Mesothelial cell of epicardium (in vitro differentiated cells): Measurements from ENCODE around the gene ULK4. TPM values are rescaled to one million over a fixed set of nuclear protein-coding genes. Genes with fewer than 3 reads are reported as not detected.
"Not testable (repeated sequence)": the region's sequence is repeated elsewhere in the genome, so short reads cannot be mapped to it uniquely, and the experiment has no call there.

Experiments used
- DNase-seq, 2 experiments: peaks; one replicate each; pipeline ENCODE4 v3.0.0; 2021; ENCODE audit warnings: low spot score in 2 of 2; ENCODE audit not compliant: unreplicated experiment in 2 of 2
- H3K27ac Mint-ChIP-seq: 2 replicates; pipeline ENCODE4 v1.8.0; 2021; ENCODE audit warnings: mixed read lengths
- H3K27me3 Mint-ChIP-seq: 2 replicates; pipeline ENCODE4 v1.8.0; 2021; ENCODE audit warnings: low read depth, mixed read lengths
- H3K36me3 Mint-ChIP-seq: 2 replicates; pipeline ENCODE4 v1.8.0; 2021; ENCODE audit warnings: mixed read lengths
- H3K4me1 Mint-ChIP-seq: 2 replicates; pipeline ENCODE4 v1.8.0; 2021; ENCODE audit warnings: mixed read lengths
- H3K4me3 Mint-ChIP-seq: 2 replicates; pipeline ENCODE4 v1.8.0; 2021; ENCODE audit warnings: mild to moderate bottlenecking, moderate library complexity, mixed read lengths
- H3K9me3 Mint-ChIP-seq: 2 replicates; pipeline ENCODE4 v1.8.0; 2021; ENCODE audit warnings: mixed read lengths
- CTCF ChIP-seq: fragments of 200-600 bp; sonication (generic); IDR thresholded peaks from one replicate; pipeline ENCODE4 v1.5.0; 2021; ENCODE audit warnings: antibody characterized with exemption; ENCODE audit not compliant: unreplicated experiment
- total RNA-seq: library from RNA; stranded (reverse); gene quantifications from 3 replicates; pipeline ENCODE4 v1.2.1, GENCODE V29; 2021

Gene ULK4
- total RNA-seq, 1 donor from 2014 or later, result 10.7 TPM

- no peaks in the 10 kb centered on the region for H3K4me1 Mint-ChIP-seq
- H3K36me3 Mint-ChIP-seq, result no peaks in the 10 kb centered on the region
- no peak for TF ChIP-seq CTCF
- no peak for DNase-seq
- no peaks in the 10 kb centered on the region for H3K27me3 Mint-ChIP-seq
- H3K9me3 Mint-ChIP-seq, result no peaks in the 10 kb centered on the region
- no peak overlapping the region for H3K4me3 Mint-ChIP-seq
- no peak overlapping the region for H3K27ac Mint-ChIP-seq
Observed at GRCh38 chr3:41794748-41795589, 166.9 kb downstream of the ULK4 start.

GRCh38 chr3:41792806-41793205, 169.1 kb downstream of the ULK4 start:
- Mint-ChIP-seq H3K27me3 (no peaks in the 10 kb centered on the region), H3K36me3 (peaks cover 2% of the 10 kb centered on the region), H3K9me3 (no peaks in the 10 kb centered on the region), H3K4me1 (peaks cover 7% of the 10 kb centered on the region), H3K4me3 (no peak overlapping the region), H3K27ac (no peak overlapping the region)
- no peak for TF ChIP-seq CTCF
- DNase-seq, result no peak

- Mint-ChIP-seq H3K9me3 (peaks cover 4% of the 10 kb centered on the region), H3K4me3 (no peak overlapping the region)
Observed at GRCh38 chr3:41769106-41769505, 192.8 kb downstream of the ULK4 start.

GRCh38 chr3:41768363-41768762, 193.5 kb downstream of the ULK4 start:
- Mint-ChIP-seq H3K36me3 (no peaks in the 10 kb centered on the region), H3K9me3 (peaks cover 4% of the 10 kb centered on the region), H3K4me1 (no peaks in the 10 kb centered on the region), H3K27ac (no peak overlapping the region), H3K4me3 (no peak overlapping the region), H3K27me3 (no peaks in the 10 kb centered on the region)
- TF ChIP-seq CTCF, result no peak
- no peak for DNase-seq

More at GRCh38 chr3:41769106-41769505, 192.8 kb downstream of the ULK4 start:
- Mint-ChIP-seq H3K4me1 (no peaks in the 10 kb centered on the region), H3K27me3 (no peaks in the 10 kb centered on the region), H3K36me3 (no peaks in the 10 kb centered on the region), H3K27ac (no peak overlapping the region)
- DNase-seq, result no peak
- TF ChIP-seq CTCF, result no peak

GRCh38 chr3:41762867-41763266, 199.0 kb downstream of the ULK4 start:
- H3K36me3 Mint-ChIP-seq, H3K9me3 Mint-ChIP-seq, H3K27me3 Mint-ChIP-seq, H3K4me1 Mint-ChIP-seq, DNase-seq, H3K27ac Mint-ChIP-seq, H3K4me3 Mint-ChIP-seq: not testable (repeated sequence)

GRCh38 chr3:41753651-41754050, 208.3 kb downstream of the ULK4 start:
- Mint-ChIP-seq H3K27me3 (no peaks in the 10 kb centered on the region), H3K9me3 (peaks cover 8% of the 10 kb centered on the region), H3K4me3 (no peak overlapping the region), H3K27ac (no peak overlapping the region), H3K36me3 (peaks cover 4% of the 10 kb centered on the region), H3K4me1 (no peaks in the 10 kb centered on the region)
- no peak for TF ChIP-seq CTCF
- no peak for DNase-seq
